Mesendoderm (in vitro differentiated cells): ENCODE data around the gene IFRD1.

ENCODE experiments used
- DNase-seq: peaks from one replicate; pipeline ENCODE4 v3.0.0; 2013
- H2AK5ac ChIP-seq: 2 replicates; pipeline ENCODE4 v1.6.1; 2013; ENCODE audit warnings: low read length, inconsistent platforms
- H2BK120ac ChIP-seq: 2 replicates; pipeline ENCODE4 v1.6.1; 2013; ENCODE audit warnings: low read depth, mild to moderate bottlenecking, low read length, moderate library complexity, mixed read lengths
- H2BK15ac ChIP-seq: replicated peaks from 2 replicates; pipeline ENCODE4 v1.6.1; 2013; ENCODE audit warnings: low read depth, mild to moderate bottlenecking, moderate library complexity
- H2BK5ac ChIP-seq: 2 replicates; pipeline ENCODE4 v1.6.1; 2013; ENCODE audit warnings: low read length, inconsistent platforms
- H3K18ac ChIP-seq: 2 replicates; pipeline ENCODE4 v1.6.1; 2013; ENCODE audit warnings: mild to moderate bottlenecking, low read length, mixed read lengths
- H3K23ac ChIP-seq: one replicate; pipeline ENCODE4 v1.6.1; 2013; ENCODE audit warnings: low read length
- H3K27ac ChIP-seq: 2 replicates; pipeline ENCODE4 v1.5.1; 2013; ENCODE audit warnings: low read depth, mild to moderate bottlenecking, inconsistent platforms, low read length, moderate library complexity
- H3K27me3 ChIP-seq: 2 replicates; pipeline ENCODE4 v1.6.1; 2013; ENCODE audit warnings: low read length, control low read depth, mild to moderate bottlenecking, inconsistent platforms; ENCODE audit not compliant: insufficient read depth, poor library complexity
- H3K36me3 ChIP-seq: 2 replicates; pipeline ENCODE4 v1.6.1; 2013; ENCODE audit warnings: low read length, inconsistent platforms; ENCODE audit not compliant: control insufficient read depth, insufficient read depth
- H3K4ac ChIP-seq: one replicate; pipeline ENCODE4 v1.6.1; 2013; ENCODE audit warnings: low read depth, mild to moderate bottlenecking, low read length, moderate library complexity
- H3K4me1 ChIP-seq: 2 replicates; pipeline ENCODE4 v1.6.1; 2013; ENCODE audit warnings: low read depth, low read length, inconsistent platforms; ENCODE audit not compliant: control insufficient read depth
- H3K4me2 ChIP-seq: 2 replicates; pipeline ENCODE4 v1.6.1; 2013; ENCODE audit warnings: low read length
- H3K4me3 ChIP-seq: 2 replicates; pipeline ENCODE4 v1.5.1; 2013; ENCODE audit warnings: mild to moderate bottlenecking, low read length
- H3K56ac ChIP-seq: one replicate; pipeline ENCODE4 v1.6.1; 2013; ENCODE audit warnings: low read length
- H3K79me1 ChIP-seq: 2 replicates; pipeline ENCODE4 v1.6.1; 2013; ENCODE audit warnings: low read length, inconsistent platforms
- H3K79me2 ChIP-seq: 2 replicates; pipeline ENCODE4 v1.6.1; 2013; ENCODE audit warnings: mild to moderate bottlenecking, low read length; ENCODE audit not compliant: control insufficient read depth, insufficient read depth
- H3K9ac ChIP-seq: 2 replicates; pipeline ENCODE4 v1.6.1; 2013; ENCODE audit warnings: low read length, inconsistent platforms
- H4K5ac ChIP-seq: one replicate; pipeline ENCODE4 v1.6.1; 2013; ENCODE audit warnings: low read length
- H4K8ac ChIP-seq: one replicate; pipeline ENCODE4 v1.6.1; 2013; ENCODE audit warnings: low read depth, mild to moderate bottlenecking, control low read depth, low read length, moderate library complexity
- WGBS: extraction: QIAGEN DNeasy Blood & Tissue Kit; methylation state at CpG from one replicate; pipeline ENCODE4 v1.1.7; 2013; ENCODE audit warnings: low lambda C conversion rate, missing lambda C conversion rate; ENCODE audit not compliant: insufficient coverage; ENCODE audit errors: extremely low coverage; 5-methylcytosine and 5-hydroxymethylcytosine counted together

IFRD1 gene

GRCh38 chr7:112411186-112411795, 39.0 kb upstream of the IFRD1 start:
- H3K4me2 ChIP-seq: no peak overlapping the region
- H2BK15ac ChIP-seq: no peak overlapping the region
- no peaks in the 10 kb centered on the region for H3K36me3 ChIP-seq
- no peak overlapping the region for H3K23ac ChIP-seq
- peak; percentile 42 for DNase-seq
- H3K79me1 ChIP-seq: no peaks in the 10 kb centered on the region
- no peak overlapping the region for H4K8ac ChIP-seq
- H3K79me2 ChIP-seq: no peaks in the 10 kb centered on the region
- H3K27ac ChIP-seq: no peak overlapping the region
- no CpG with 5 or more reads among the region's 7 CpGs for WGBS
- no peak overlapping the region for H2BK120ac ChIP-seq
- no peak overlapping the region for H3K18ac ChIP-seq
- no peaks in the 10 kb centered on the region for H3K27me3 ChIP-seq
- H3K4me1 ChIP-seq: peaks cover 7% of the 10 kb centered on the region
- no peak overlapping the region for H2AK5ac ChIP-seq
- no peak overlapping the region for H2BK5ac ChIP-seq
- no peak overlapping the region for H3K9ac ChIP-seq
- H4K5ac ChIP-seq: no peak overlapping the region
- H3K4ac ChIP-seq: no peak overlapping the region
- no peak overlapping the region for H3K56ac ChIP-seq
- H3K4me3 ChIP-seq: no peak overlapping the region

DNA sequence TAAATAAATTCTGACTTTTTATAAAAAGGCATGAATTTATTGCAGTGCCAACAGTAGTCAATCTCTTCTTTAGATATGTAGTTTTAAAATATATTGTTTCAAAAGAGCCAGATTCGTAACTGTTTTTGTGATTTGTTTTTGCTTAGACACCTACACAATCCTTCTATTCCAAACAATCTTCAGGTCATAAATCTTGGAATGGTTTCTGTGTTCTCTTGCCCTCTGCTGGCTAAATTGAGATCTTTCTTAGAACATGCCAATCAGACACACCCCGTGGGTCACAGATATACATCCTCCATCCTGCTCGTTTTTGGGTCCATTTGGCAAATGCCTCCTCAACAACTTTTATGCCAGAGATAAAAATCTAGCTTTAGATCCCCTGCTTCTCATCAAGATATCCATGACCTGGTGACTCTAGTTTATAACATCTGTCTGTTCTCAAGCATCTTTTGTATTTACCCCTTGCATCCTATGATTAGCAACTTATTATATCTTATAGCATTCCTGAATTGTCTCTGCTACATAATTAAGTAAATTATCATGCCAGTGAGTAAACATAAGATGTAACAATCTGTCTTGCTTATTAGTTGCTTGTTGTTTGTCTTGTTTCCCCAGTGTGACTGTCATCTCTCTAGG, 35.3 kb upstream of the IFRD1 start:
- H2BK120ac ChIP-seq: no peak overlapping the region
- no peak overlapping the region for H3K4me2 ChIP-seq
- no peak overlapping the region for H3K23ac ChIP-seq
- no peaks in the 10 kb centered on the region for H3K27me3 ChIP-seq
- no peaks in the 10 kb centered on the region for H3K4me1 ChIP-seq
- no peak overlapping the region for H4K8ac ChIP-seq
- H2AK5ac ChIP-seq: no peak overlapping the region
- no peak overlapping the region for H2BK5ac ChIP-seq
- no peak overlapping the region for H2BK15ac ChIP-seq
- no peak overlapping the region for H4K5ac ChIP-seq
- no peak overlapping the region for H3K4me3 ChIP-seq
- no peak overlapping the region for H3K9ac ChIP-seq
- no peaks in the 10 kb centered on the region for H3K79me2 ChIP-seq
- no peak overlapping the region for H3K56ac ChIP-seq
- no peak overlapping the region for H3K18ac ChIP-seq
- H3K36me3 ChIP-seq: no peaks in the 10 kb centered on the region
- no peak overlapping the region for H3K27ac ChIP-seq
- DNase-seq: peak; percentile 60
- no CpG with 5 or more reads among the region's 3 CpGs for WGBS
- no peaks in the 10 kb centered on the region for H3K79me1 ChIP-seq
- H3K4ac ChIP-seq: no peak overlapping the region

DNA sequence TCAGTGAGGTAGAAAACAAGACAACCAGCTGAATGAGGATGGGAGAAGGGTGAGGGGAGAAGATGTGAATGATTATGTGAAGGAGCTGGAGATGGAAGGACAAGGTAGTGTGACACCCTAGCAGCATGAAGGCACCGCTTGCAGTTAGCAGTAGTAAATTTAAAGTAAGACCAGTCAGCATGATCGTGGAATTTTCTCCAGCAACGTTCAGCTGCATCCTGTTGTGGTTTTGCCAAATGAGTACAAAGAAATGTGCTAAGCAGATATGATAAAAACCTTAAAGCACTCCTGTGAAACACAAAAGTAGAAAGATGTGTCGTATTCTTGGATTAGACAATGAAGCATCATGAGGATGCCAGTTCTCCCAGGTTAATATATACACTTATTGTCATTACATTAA, 34.1 kb upstream of the IFRD1 start:
- H4K5ac ChIP-seq: no peak overlapping the region
- DNase-seq: no peak

GRCh38 chr7:112419543-112420130, 30.6 kb upstream of the IFRD1 start:
- H3K79me2 ChIP-seq: no peaks in the 10 kb centered on the region
- H3K36me3 ChIP-seq: no peaks in the 10 kb centered on the region
- H3K56ac ChIP-seq: no peak overlapping the region
- H3K27ac ChIP-seq: no peak overlapping the region
- H2BK15ac ChIP-seq: no peak overlapping the region
- H3K4me3 ChIP-seq: no peak overlapping the region
- H2AK5ac ChIP-seq: no peak overlapping the region
- no peaks in the 10 kb centered on the region for H3K79me1 ChIP-seq
- peaks cover 13% of the 10 kb centered on the region for H3K4me1 ChIP-seq
- no peak for DNase-seq
- H3K18ac ChIP-seq: no peak overlapping the region
- H3K4me2 ChIP-seq: no peak overlapping the region
- no peak overlapping the region for H3K23ac ChIP-seq
- H3K4ac ChIP-seq: no peak overlapping the region
- H2BK120ac ChIP-seq: no peak overlapping the region
- no peak overlapping the region for H4K5ac ChIP-seq
- H2BK5ac ChIP-seq: no peak overlapping the region
- no peaks in the 10 kb centered on the region for H3K27me3 ChIP-seq
- H4K8ac ChIP-seq: no peak overlapping the region
- no CpG with 5 or more reads among the region's 4 CpGs for WGBS
- H3K9ac ChIP-seq: no peak overlapping the region

More for the DNA sequence above, 34.1 kb upstream of the IFRD1 start:
- Histone ChIP-seq H3K23ac (no peak overlapping the region), H3K79me2 (no peaks in the 10 kb centered on the region), H3K9ac (no peak overlapping the region), H3K79me1 (no peaks in the 10 kb centered on the region), H2BK15ac (no peak overlapping the region), H2BK120ac (no peak overlapping the region), H3K27ac (no peak overlapping the region), H3K4ac (no peak overlapping the region), H3K18ac (no peak overlapping the region), H4K8ac (no peak overlapping the region), H3K36me3 (no peaks in the 10 kb centered on the region), H3K4me3 (no peak overlapping the region), H3K56ac (no peak overlapping the region), H3K27me3 (no peaks in the 10 kb centered on the region), H3K4me1 (no peaks in the 10 kb centered on the region), H2AK5ac (no peak overlapping the region), H3K4me2 (no peak overlapping the region), H2BK5ac (no peak overlapping the region)
- no CpG with 5 or more reads among the region's 4 CpGs for WGBS

DNA sequence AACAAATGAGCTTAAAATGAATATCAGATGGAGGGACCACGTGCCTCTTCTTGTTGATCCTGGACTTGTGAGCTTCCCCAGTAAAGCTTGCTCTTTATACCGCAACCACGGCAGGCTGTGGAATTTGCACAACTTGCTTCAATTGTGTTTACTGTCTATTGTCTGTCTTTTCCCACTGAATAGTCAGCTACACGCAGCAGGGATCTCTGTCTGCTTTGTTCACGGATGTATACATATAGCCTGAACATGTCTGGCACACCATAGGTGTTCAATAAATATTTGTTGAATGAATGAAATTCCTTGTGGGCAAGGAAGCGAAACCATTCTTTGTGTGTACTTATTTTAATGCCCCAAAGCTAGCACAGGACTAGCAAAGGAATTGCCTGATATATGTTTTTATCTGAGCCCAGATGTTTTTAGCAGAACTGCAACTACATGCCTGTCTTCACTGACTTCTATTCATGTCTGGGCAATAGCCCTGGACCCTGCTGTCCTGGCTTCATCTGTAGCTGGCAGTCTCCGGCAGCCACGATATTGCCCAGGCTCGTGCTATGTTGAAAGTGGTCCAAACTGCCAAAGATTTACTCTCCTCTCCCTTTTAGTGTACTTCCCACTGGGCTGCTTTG, 29.9 kb upstream of the IFRD1 start:
- H3K18ac ChIP-seq: peak overlapping the region; percentile 43
- DNase-seq: no peak
- H3K9ac ChIP-seq: no peak overlapping the region
- H2BK15ac ChIP-seq: peak overlapping the region; percentile 61
- H3K4ac ChIP-seq: peak overlapping the region; percentile 2
- peak overlapping the region; percentile 82 for H3K23ac ChIP-seq
- H3K4me3 ChIP-seq: no peak overlapping the region
- H3K56ac ChIP-seq: peak overlapping the region; percentile 53
- no peaks in the 10 kb centered on the region for H3K79me2 ChIP-seq
- no peaks in the 10 kb centered on the region for H3K36me3 ChIP-seq
- no peak overlapping the region for H4K5ac ChIP-seq
- H3K4me1 ChIP-seq: peaks cover 13% of the 10 kb centered on the region
- no CpG with 5 or more reads among the region's 9 CpGs for WGBS
- H2BK120ac ChIP-seq: no peak overlapping the region
- H2BK5ac ChIP-seq: no peak overlapping the region
- no peaks in the 10 kb centered on the region for H3K79me1 ChIP-seq
- no peak overlapping the region for H3K4me2 ChIP-seq
- H3K27me3 ChIP-seq: no peaks in the 10 kb centered on the region
- peak overlapping the region; percentile 33 for H2AK5ac ChIP-seq
- H4K8ac ChIP-seq: no peak overlapping the region
- H3K27ac ChIP-seq: no peak overlapping the region
